Mesodermal cell (in vitro differentiated cells): Measurements from ENCODE around the gene NISCH. TPM values are rescaled to one million over a fixed set of nuclear protein-coding genes. Genes with fewer than 3 reads are reported as not detected.

ENCODE experiments used
- H3K27ac ChIP-seq: 2 replicates; pipeline ENCODE4 v1.7.0; 2013; ENCODE audit warnings: mild to moderate bottlenecking, low read depth, low read length, moderate library complexity; ENCODE audit not compliant: severe bottlenecking
- H3K36me3 ChIP-seq: 2 replicates; pipeline ENCODE4 v1.7.1; 2013; ENCODE audit warnings: mild to moderate bottlenecking, low read length, moderate library complexity; ENCODE audit not compliant: control insufficient read depth, insufficient read depth
- H3K4me1 ChIP-seq: one replicate; pipeline ENCODE4 v1.7.1; 2013; ENCODE audit warnings: mild to moderate bottlenecking, low read length; ENCODE audit not compliant: insufficient read depth, control insufficient read depth, poor library complexity, severe bottlenecking
- H3K4me3 ChIP-seq: 2 replicates; pipeline ENCODE4 v1.7.0; 2013; ENCODE audit warnings: low read length, control low read depth, mild to moderate bottlenecking; ENCODE audit not compliant: insufficient read depth, poor library complexity, severe bottlenecking; ENCODE audit errors: extremely low read depth
- H3K9me3 ChIP-seq: 2 replicates; pipeline ENCODE4 v1.7.1; 2013; ENCODE audit warnings: mild to moderate bottlenecking, low read length, moderate library complexity; ENCODE audit not compliant: control insufficient read depth
- whole genome bisulfite sequencing, 2 experiments: methylation state at CpG; one replicate each; pipeline ENCODE4 v1.1.5; 2013; ENCODE audit warnings: missing lambda C conversion rate in 2 of 2; ENCODE audit not compliant: insufficient coverage in 2 of 2; 5-methylcytosine and 5-hydroxymethylcytosine counted together
- polyA plus RNA-seq, 2 experiments: library from polyadenylated mRNA; stranded (reverse); fragments of 50-300 nt; gene quantifications; one replicate each; pipeline ENCODE4 v1.2.3, GENCODE V29; 2013

The NISCH gene
- 128 TPM for polyA plus RNA-seq (2013, experiment 1 of 2)
- 101 TPM for polyA plus RNA-seq (2013, experiment 2 of 2)

DNA sequence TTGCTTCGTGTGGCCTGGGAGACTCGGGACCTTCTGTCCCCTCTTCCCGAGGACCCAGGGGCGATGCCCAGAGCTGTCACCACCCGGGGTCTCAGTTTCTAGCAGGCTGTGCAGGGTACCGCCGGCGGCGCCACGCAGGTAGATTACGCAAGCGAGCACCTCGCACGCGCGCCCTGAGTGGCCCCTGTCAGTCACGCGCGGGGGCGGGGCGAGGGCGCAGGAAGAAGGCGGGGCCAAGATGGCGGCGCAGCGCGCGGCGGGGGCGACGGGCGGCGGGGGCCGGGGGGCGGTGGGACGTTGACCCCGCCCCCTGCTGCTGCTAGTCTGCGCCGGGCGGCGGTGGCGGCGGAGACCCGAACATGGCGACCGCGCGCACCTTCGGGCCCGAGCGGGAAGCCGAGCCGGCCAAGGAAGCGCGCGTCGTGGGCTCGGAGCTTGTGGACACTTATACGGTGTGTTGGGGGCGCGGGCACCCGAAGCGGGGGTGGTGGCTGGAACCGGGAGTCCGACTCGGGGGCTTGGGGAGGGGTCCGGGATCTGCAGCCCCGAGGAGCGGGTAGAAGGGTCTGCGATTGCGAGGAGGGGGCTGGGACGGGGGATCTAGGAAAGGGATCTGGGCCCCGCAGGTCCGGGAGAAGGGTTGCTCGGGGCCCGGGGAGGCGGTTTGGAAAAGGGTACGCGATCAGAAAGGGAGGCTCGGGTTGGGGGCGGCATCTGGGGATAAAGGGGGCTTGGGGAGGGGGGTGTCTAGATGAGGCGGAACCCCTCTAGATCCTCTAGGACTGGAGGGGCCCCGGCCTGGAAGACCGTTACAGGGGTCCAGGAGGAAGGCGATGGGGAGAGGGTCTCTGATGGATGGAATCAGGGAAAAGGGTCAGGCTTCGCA lies at the start of gene NISCH:
TSS of gene NISCH (plus strand) at position 322 of the 886 bp plus-strand sequence. CDS start at position 360, 38 bp downstream.
- no peaks in the 10 kb centered on the region for H3K9me3 ChIP-seq
- peaks cover 16% of the 10 kb centered on the region for H3K4me1 ChIP-seq
- peak within 1 kb of the TSS; percentile 99 for H3K4me3 ChIP-seq
- WGBS, 2 experiments = 2 to 10% methylated on average over 9 to 70 of the region's 86 CpGs
- peak within 1 kb of the TSS; percentile 62 for H3K27ac ChIP-seq
- H3K36me3 ChIP-seq = peaks cover 39% of the 10 kb centered on the region

- WGBS, 2 experiments = 95% methylated on average over 11 of the region's 11 CpGs
Measured at GRCh38 chr3:52406231-52406661, 49.2 kb upstream of the NISCH start.

GRCh38 chr3:52406791-52407510 lies 48.5 kb upstream of the NISCH start:
- Histone ChIP-seq H3K36me3 (peaks cover 70% of the 10 kb centered on the region), H3K9me3 (no peaks in the 10 kb centered on the region), H3K27ac (no peak overlapping the region), H3K4me3 (no peak overlapping the region), H3K4me1 (peaks cover 9% of the 10 kb centered on the region)
- 96 to 97% methylated on average over 11 to 20 of the region's 20 CpGs for WGBS, 2 experiments

More at GRCh38 chr3:52406231-52406661, 49.2 kb upstream of the NISCH start:
- Histone ChIP-seq H3K9me3 (no peaks in the 10 kb centered on the region), H3K4me3 (no peak overlapping the region), H3K36me3 (peaks cover 77% of the 10 kb centered on the region), H3K27ac (no peak overlapping the region), H3K4me1 (peaks cover 3% of the 10 kb centered on the region)

DNA sequence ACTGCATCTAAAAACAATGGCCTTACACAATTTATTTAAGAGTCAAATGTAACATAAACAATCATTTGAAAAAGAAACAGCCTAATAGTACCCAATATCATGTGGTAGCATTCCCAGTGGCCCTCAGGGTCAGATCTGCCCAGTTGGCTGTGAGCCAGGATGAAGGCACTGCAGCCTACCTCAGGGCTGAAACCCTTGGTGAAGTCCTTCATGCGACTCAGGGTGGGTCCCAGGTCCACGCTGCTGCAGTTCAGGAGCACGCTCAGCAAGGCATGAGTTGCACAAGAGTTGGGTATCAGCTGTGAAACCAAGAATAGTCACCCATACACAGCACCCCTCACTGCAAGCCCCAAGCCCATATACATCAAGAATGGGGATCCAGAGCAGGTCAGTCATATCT lies 47.6 kb upstream of the NISCH start:
- no peak overlapping the region for H3K27ac ChIP-seq
- H3K4me1 ChIP-seq = peaks cover 10% of the 10 kb centered on the region
- no peak overlapping the region for H3K4me3 ChIP-seq
- H3K36me3 ChIP-seq = peaks cover 62% of the 10 kb centered on the region
- WGBS, 2 experiments = 100% methylated on average over 1 to 3 of the region's 3 CpGs
- H3K9me3 ChIP-seq = no peaks in the 10 kb centered on the region

GRCh38 chr3:52408466-52408865 lies 46.9 kb upstream of the NISCH start:
- Histone ChIP-seq H3K9me3 (no peaks in the 10 kb centered on the region), H3K27ac (no peak overlapping the region), H3K4me3 (peak overlapping the region; percentile 96), H3K36me3 (peaks cover 59% of the 10 kb centered on the region), H3K4me1 (peaks cover 10% of the 10 kb centered on the region)
- 100% methylated on average over 1 to 4 of the region's 8 CpGs for WGBS, 2 experiments

- WGBS, 2 experiments = 90 to 100% methylated on average over 1 to 2 of the region's 3 CpGs
- H3K4me3 ChIP-seq = no peak overlapping the region
- peaks cover 7% of the 10 kb centered on the region for H3K36me3 ChIP-seq
- H3K27ac ChIP-seq = no peak overlapping the region
- peaks cover 6% of the 10 kb centered on the region for H3K4me1 ChIP-seq
- no peaks in the 10 kb centered on the region for H3K9me3 ChIP-seq
Measured at GRCh38 chr3:52415800-52416199, 39.6 kb upstream of the NISCH start.

DNA sequence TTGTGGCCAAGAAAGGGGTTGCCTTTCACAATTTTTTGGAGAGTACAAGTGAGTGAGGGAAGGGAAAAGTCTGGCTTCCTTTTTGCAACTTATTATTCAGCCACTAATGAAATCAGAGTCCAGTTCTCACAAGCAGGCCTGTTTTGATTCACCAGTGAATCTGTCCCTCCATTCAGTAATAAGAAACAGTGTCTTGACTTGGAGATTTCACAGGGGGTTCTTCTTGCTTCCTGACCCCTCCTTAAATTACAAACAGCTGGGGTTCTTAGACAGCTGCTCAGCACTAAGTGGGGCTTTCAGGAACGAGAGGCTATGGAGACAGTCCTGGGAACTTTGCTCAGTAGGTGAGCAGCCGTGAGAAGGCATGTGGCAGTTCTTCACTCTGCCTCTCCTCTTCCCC lies 35.0 kb upstream of the NISCH start:
- Histone ChIP-seq H3K4me3 (no peak overlapping the region), H3K27ac (peak overlapping the region; percentile 16), H3K4me1 (no peaks in the 10 kb centered on the region), H3K9me3 (no peaks in the 10 kb centered on the region), H3K36me3 (no peaks in the 10 kb centered on the region)
- WGBS, 2 experiments = 86 to 91% methylated on average over 1 to 2 of the region's 2 CpGs

- H3K9me3 ChIP-seq = no peaks in the 10 kb centered on the region
- WGBS, 2 experiments = 82 to 94% methylated on average over 1 to 3 of the region's 3 CpGs
- no peak overlapping the region for H3K27ac ChIP-seq
- H3K4me1 ChIP-seq = no peaks in the 10 kb centered on the region
- no peak overlapping the region for H3K4me3 ChIP-seq
- H3K36me3 ChIP-seq = no peaks in the 10 kb centered on the region
Measured at GRCh38 chr3:52422669-52423068, 32.7 kb upstream of the NISCH start.

GRCh38 chr3:52423173-52423572 lies 32.2 kb upstream of the NISCH start:
- WGBS, 2 experiments = 72 to 82% methylated on average over 4 of the region's 5 CpGs
- no peaks in the 10 kb centered on the region for H3K9me3 ChIP-seq
- H3K4me1 ChIP-seq = no peaks in the 10 kb centered on the region
- no peak overlapping the region for H3K27ac ChIP-seq
- no peaks in the 10 kb centered on the region for H3K36me3 ChIP-seq
- H3K4me3 ChIP-seq = no peak overlapping the region

DNA sequence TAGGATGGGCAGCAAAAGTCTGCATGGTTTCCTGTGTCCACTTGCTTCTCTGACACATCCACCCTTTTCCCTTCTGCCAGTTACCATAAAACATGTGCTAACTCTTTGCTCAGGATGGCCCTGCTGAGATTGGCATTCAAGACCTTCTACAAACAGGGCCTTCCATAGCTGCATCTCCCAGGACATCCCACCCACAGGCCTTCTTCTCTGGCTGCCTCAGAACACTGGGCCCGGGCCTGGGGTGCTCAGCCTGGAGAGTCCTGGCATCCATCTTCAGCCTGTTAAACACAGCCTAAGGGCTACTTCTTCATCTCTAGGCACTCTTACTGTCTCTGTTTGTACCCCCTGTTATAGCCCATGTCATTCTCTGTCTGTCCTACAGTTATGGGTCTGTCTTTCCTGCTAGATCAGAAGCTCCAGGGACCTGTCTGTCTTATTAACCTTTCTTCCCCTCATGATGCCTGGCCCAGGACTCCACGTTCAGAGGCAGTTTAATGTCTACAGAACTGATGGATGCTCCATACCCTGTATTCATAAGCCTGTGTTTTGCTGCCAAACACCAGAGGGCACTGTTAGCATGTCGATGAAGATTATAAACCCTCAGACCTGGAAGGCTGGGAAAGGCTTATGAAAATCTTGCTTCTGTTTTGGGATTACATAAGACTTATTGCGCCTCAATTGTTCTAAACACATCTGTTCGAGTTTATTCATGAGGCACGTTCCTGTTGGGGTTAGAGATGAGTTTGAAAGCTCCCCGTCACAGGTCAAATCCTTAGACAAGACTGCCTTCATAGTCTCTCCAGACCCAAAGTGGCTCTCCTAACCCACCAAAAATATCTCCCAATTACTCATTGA lies 27.0 kb upstream of the NISCH start:
- WGBS, 2 experiments = 19 to 28% methylated on average over 3 of the region's 7 CpGs
- Histone ChIP-seq H3K27ac (peak overlapping the region; percentile 81), H3K4me3 (no peak overlapping the region), H3K9me3 (no peaks in the 10 kb centered on the region), H3K36me3 (no peaks in the 10 kb centered on the region), H3K4me1 (peaks cover 17% of the 10 kb centered on the region)
